Cardiac ventricle fibroblast (primary cell): ENCODE measurements around the gene POLR3GL. TPM values are rescaled to one million over a fixed set of nuclear protein-coding genes. Genes with fewer than 3 reads are reported as not detected.

Experiments used
- total RNA-seq: library from RNA; depleted of rRNA; stranded (reverse); fragments of >200 nt; gene quantifications from 2 replicates; pipeline ENCODE4 v1.2.3, GENCODE V29; 2015

The POLR3GL gene
- total RNA-seq = 10.4 and 13.9 TPM in 2 replicates

GRCh38 chr1:145964328-145965118 lies at the start of gene POLR3GL, which contains the start of gene ANKRD34A:
TSS of gene POLR3GL (plus strand) at chr1:145964690. CDS start at chr1:145974866, 10,176 bp downstream.
TSS of gene ANKRD34A (minus strand) at chr1:145964575. CDS start at chr1:145961759, 2,816 bp downstream.

GRCh38 chr1:145918144-145918991 lies 46.1 kb upstream of the POLR3GL start, which contains the start of gene PEX11B:
TSS of gene PEX11B (minus strand) at chr1:145918717. CDS start at chr1:145918688, 29 bp downstream.

GRCh38 chr1:145927063-145927886 lies 37.2 kb upstream of the POLR3GL start, which contains the start of gene RBM8A:
TSS of gene RBM8A (minus strand) at chr1:145927484. CDS start at chr1:145927426, 58 bp downstream.

GRCh38 chr1:145957443-145958319 lies 6.8 kb upstream of the POLR3GL start, which contains the start of gene LIX1L:
TSS of gene LIX1L (minus strand) at chr1:145958017. CDS start at chr1:145957927, 90 bp downstream.

GRCh38 chr1:145996433-145997015 lies 32.0 kb downstream of the POLR3GL start, which contains the start of gene TXNIP:
TSS of gene TXNIP (minus strand) at chr1:145996579. CDS start at chr1:145996266, 313 bp downstream.

GRCh38 chr1:146021622-146022402 lies 57.3 kb downstream of the POLR3GL start, which contains the start of gene HJV:
TSS of gene HJV (minus strand) at chr1:146021735. CDS start at chr1:146020231, 1,504 bp downstream.

Other genes with a start within 250 kb of the POLR3GL start
- gene CD160, start 245.2 kb upstream of the POLR3GL start, total RNA-seq = not detected in 2 replicates
- gene RNF115, start 140.6 kb upstream of the POLR3GL start, total RNA-seq = 6.8 and 8.2 TPM in 2 replicates
- 22.8 and 25.5 TPM in 2 replicates for gene POLR3C, start 140.5 kb upstream of the POLR3GL start, total RNA-seq
- 0.69 and 1.4 TPM in 2 replicates for gene NUDT17, start 119.1 kb upstream of the POLR3GL start, total RNA-seq
- gene PIAS3, start 105.6 kb upstream of the POLR3GL start, total RNA-seq = 26.1 and 26.3 TPM in 2 replicates
- 4.2 and 5.0 TPM in 2 replicates for gene ANKRD35, start 78.8 kb upstream of the POLR3GL start, total RNA-seq
- gene ITGA10, start 54.6 kb upstream of the POLR3GL start, total RNA-seq = 12.8 and 13.1 TPM in 2 replicates
- 22.8 and 25.9 TPM in 2 replicates for gene PEX11B, start 46.0 kb upstream of the POLR3GL start, total RNA-seq
- 115 and 134 TPM in 2 replicates for gene RBM8A, start 37.2 kb upstream of the POLR3GL start, total RNA-seq
- gene LIX1L, start 6.7 kb upstream of the POLR3GL start, total RNA-seq = 36.6 and 45.0 TPM in 2 replicates
- gene ANKRD34A, start 115 bp upstream of the POLR3GL start, total RNA-seq = 0.39 and 0.75 TPM in 2 replicates
- gene TXNIP, start 31.9 kb downstream of the POLR3GL start, total RNA-seq = 274 and 291 TPM in 2 replicates
- not detected in 2 replicates for gene HJV, start 57.0 kb downstream of the POLR3GL start, total RNA-seq
- 1.3 and 1.9 TPM in 2 replicates for gene NBPF10, start 180.1 kb downstream of the POLR3GL start, total RNA-seq